NT2/D1 (cell line): ENCODE data around the gene SRCAP.

Experiments
- SUZ12 ChIP-seq: IDR thresholded peaks from 2 replicates; pipeline ENCODE4 v1.6.1; 2011; ENCODE audit not compliant: insufficient read length, insufficient read depth; ENCODE audit errors: extremely low read depth
- YY1 ChIP-seq: IDR thresholded peaks from 2 replicates; pipeline ENCODE4 v1.6.1; 2011; ENCODE audit not compliant: insufficient read length, insufficient read depth
- ZNF274 ChIP-seq: IDR thresholded peaks from 2 replicates; pipeline ENCODE4 v1.6.1; 2011; ENCODE audit warnings: mild to moderate bottlenecking, low read depth, low read length

DNA sequence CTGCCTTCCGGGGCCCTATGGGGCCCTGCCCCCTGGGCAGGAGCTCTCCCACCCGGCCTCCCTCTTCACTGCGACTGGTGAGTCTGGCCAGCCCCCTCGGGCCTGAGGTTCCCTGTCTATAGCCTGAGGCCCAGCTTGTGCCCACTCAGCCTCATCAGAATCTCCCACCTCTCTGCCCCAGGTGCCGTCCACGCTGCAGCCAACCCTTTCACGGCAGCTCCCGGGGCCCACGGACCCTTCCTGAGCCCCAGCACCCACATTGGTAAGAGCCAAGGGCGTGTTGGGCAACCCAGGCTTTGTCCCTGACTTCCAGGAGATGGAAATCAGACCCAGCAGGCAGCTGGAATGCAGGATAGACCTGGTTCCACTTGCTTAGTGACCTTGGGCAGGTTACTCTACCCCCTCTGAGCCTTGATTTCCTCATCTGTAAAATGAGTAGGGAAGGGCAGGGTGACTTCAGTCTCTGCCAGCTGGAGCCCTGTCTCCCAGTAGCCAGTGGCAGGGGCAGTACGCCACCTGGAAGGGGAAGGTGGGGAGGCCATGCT, 31.5 kb upstream of the SRCAP start:
- no peak for TF ChIP-seq ZNF274
- TF ChIP-seq YY1: no peak
- no peak for TF ChIP-seq SUZ12
